DOHH2 (cell line): ENCODE measurements around the gene ADAMTSL1.

Experiments used
- H3F3A ChIP-seq: fragments of 200-600 bp; sonication (generic), shearing (Covaris generic); 2 replicates; pipeline ENCODE4 v1.6.0; 2016; ENCODE audit warnings: antibody characterized with exemption, mild to moderate bottlenecking; ENCODE audit not compliant: control insufficient read depth, insufficient read depth
- H3K27ac ChIP-seq: fragments of 200-600 bp; sonication (generic); 2 replicates; pipeline ENCODE4 v1.5.1; 2014; ENCODE audit warnings: low read depth, mild to moderate bottlenecking, low read length, moderate library complexity
- H3K27me3 ChIP-seq: fragments of 200-600 bp; sonication (generic); 2 replicates; pipeline ENCODE4 v1.6.1; 2014; ENCODE audit warnings: mild to moderate bottlenecking, low read length, mixed read lengths; ENCODE audit not compliant: control insufficient read depth
- H3K36me3 ChIP-seq: fragments of 200-600 bp; sonication (generic); 2 replicates; pipeline ENCODE4 v1.6.1; 2014; ENCODE audit warnings: mild to moderate bottlenecking, low read length, moderate library complexity, mixed read lengths; ENCODE audit not compliant: control insufficient read depth
- H3K4me1 ChIP-seq: fragments of 200-600 bp; sonication (generic); 2 replicates; pipeline ENCODE4 v1.6.1; 2014; ENCODE audit warnings: mild to moderate bottlenecking, low read length, mixed read lengths; ENCODE audit not compliant: control insufficient read depth
- H3K4me2 ChIP-seq: fragments of 200-600 bp; sonication (generic); 2 replicates; pipeline ENCODE4 v1.6.0; 2014; ENCODE audit warnings: mild to moderate bottlenecking, low read length, moderate library complexity
- H3K4me3 ChIP-seq: fragments of 200-600 bp; sonication (generic); 2 replicates; pipeline ENCODE4 v1.5.1; 2014; ENCODE audit warnings: mild to moderate bottlenecking, low read length, mixed read lengths
- H3K79me2 ChIP-seq: fragments of 200-600 bp; sonication (generic); 2 replicates; pipeline ENCODE4 v1.6.1; 2014; ENCODE audit warnings: mild to moderate bottlenecking, low read length, mixed read lengths; ENCODE audit not compliant: control insufficient read depth
- H3K9me2 ChIP-seq: fragments of 200-600 bp; sonication (generic); replicated peaks from 2 replicates; pipeline ENCODE4 v1.6.1; 2014; ENCODE audit warnings: mild to moderate bottlenecking, low read length, mixed read lengths; ENCODE audit not compliant: control insufficient read depth
- H3K9me3 ChIP-seq: fragments of 200-600 bp; sonication (generic); 2 replicates; pipeline ENCODE4 v1.6.1; 2014; ENCODE audit warnings: antibody characterized with exemption, low read length, mixed read lengths; ENCODE audit not compliant: control insufficient read depth, insufficient read depth
- H4K20me1 ChIP-seq: fragments of 200-600 bp; sonication (generic); 2 replicates; pipeline ENCODE4 v1.6.0; 2014; ENCODE audit warnings: low read depth, mild to moderate bottlenecking, antibody characterized with exemption, low read length, moderate library complexity; ENCODE audit not compliant: control insufficient read depth, insufficient read depth
- CTCF ChIP-seq: fragments of 200-600 bp; sonication (generic); IDR thresholded peaks from one replicate; pipeline ENCODE4 v1.5.1; 2014; ENCODE audit warnings: antibody characterized with exemption, mild to moderate bottlenecking, low read depth, low read length; ENCODE audit not compliant: poor library complexity, severe bottlenecking
- EZH2phosphoT487 ChIP-seq: fragments of 200-600 bp; sonication (generic); IDR thresholded peaks from 2 replicates; pipeline ENCODE4 v1.6.1; 2017; ENCODE audit warnings: borderline replicate concordance, mild to moderate bottlenecking, antibody characterized with exemption, low read length, moderate library complexity, mixed read lengths

Gene ADAMTSL1

GRCh38 chr9:18588002-18588401 lies 114.0 kb downstream of the ADAMTSL1 start:
- no peak overlapping the region for H3K4me2 ChIP-seq
- H3K27me3 ChIP-seq: no peaks in the 10 kb centered on the region
- H3K9me3 ChIP-seq: peaks cover 3% of the 10 kb centered on the region; the same call in 1 of the 2 replicates
- no peaks in the 10 kb centered on the region for H4K20me1 ChIP-seq
- no peaks in the 10 kb centered on the region for H3K9me2 ChIP-seq
- H3K36me3 ChIP-seq: no peaks in the 10 kb centered on the region
- no peak overlapping the region for H3K4me3 ChIP-seq
- H3K4me1 ChIP-seq: no peaks in the 10 kb centered on the region
- H3K27ac ChIP-seq: no peak overlapping the region
- no peaks in the 10 kb centered on the region for H3F3A ChIP-seq
- TF ChIP-seq CTCF: no peak
- no peak for TF ChIP-seq EZH2phosphoT487
- no peaks in the 10 kb centered on the region for H3K79me2 ChIP-seq

- no peak overlapping the region for H3K4me2 ChIP-seq
- H4K20me1 ChIP-seq: no peaks in the 10 kb centered on the region
- no peak overlapping the region for H3K27ac ChIP-seq
- H3K4me1 ChIP-seq: no peaks in the 10 kb centered on the region
- no peaks in the 10 kb centered on the region for H3K79me2 ChIP-seq
- no peaks in the 10 kb centered on the region for H3K9me2 ChIP-seq
- H3F3A ChIP-seq: no peaks in the 10 kb centered on the region
- TF ChIP-seq EZH2phosphoT487 (no peak), CTCF (no peak)
- H3K9me3 ChIP-seq: peaks cover 3% of the 10 kb centered on the region; the same call in 1 of the 2 replicates
- no peaks in the 10 kb centered on the region for H3K27me3 ChIP-seq
- H3K4me3 ChIP-seq: no peak overlapping the region
- no peaks in the 10 kb centered on the region for H3K36me3 ChIP-seq
Observed at GRCh38 chr9:18591261-18591660, 117.3 kb downstream of the ADAMTSL1 start.

GRCh38 chr9:18594837-18595236 lies 120.9 kb downstream of the ADAMTSL1 start:
- Histone ChIP-seq H3K9me2 (no peaks in the 10 kb centered on the region), H3K4me2 (no peak overlapping the region), H3F3A (no peaks in the 10 kb centered on the region), H3K27me3 (no peaks in the 10 kb centered on the region), H3K4me3 (no peak overlapping the region), H3K27ac (no peak overlapping the region), H3K9me3 (peaks cover 3% of the 10 kb centered on the region; the same call in 1 of the 2 replicates), H3K4me1 (no peaks in the 10 kb centered on the region), H3K79me2 (no peaks in the 10 kb centered on the region), H4K20me1 (no peaks in the 10 kb centered on the region), H3K36me3 (no peaks in the 10 kb centered on the region)
- TF ChIP-seq CTCF (no peak), EZH2phosphoT487 (no peak)
